GM12878 (cell line): ENCODE data around the gene WDFY4.

Source experiments
- EGR1 ChIP-seq, 2 experiments: IDR thresholded peaks; 1 replicate in 1 of 2; 2 replicates in 1 of 2; pipeline ENCODE4 v1.6.1; 2011 to 2012; ENCODE audit warnings: low read depth in 2 of 2, low read length in 2 of 2, borderline replicate concordance in 1 of 2, mild to moderate bottlenecking in 1 of 2, moderate library complexity in 1 of 2
- EZH2 ChIP-seq: IDR thresholded peaks from 2 replicates; pipeline ENCODE4 v1.6.1; 2012; ENCODE audit warnings: low read depth, mild to moderate bottlenecking, control low read depth, inconsistent platforms, low read length, borderline replicate concordance; ENCODE audit not compliant: control insufficient read depth
- FOXM1 ChIP-seq: IDR thresholded peaks from 2 replicates; pipeline ENCODE4 v1.6.1; 2012; ENCODE audit warnings: low read depth, mild to moderate bottlenecking, inconsistent platforms, low read length, moderate library complexity
- GATAD2B ChIP-seq: fragments of 450-650 bp; conservative IDR thresholded peaks from 2 replicates; pipeline ENCODE4 v1.6.1; 2017; ENCODE audit warnings: low read depth, mild to moderate bottlenecking, moderate library complexity
- LARP7 ChIP-seq: fragments of 450-650 bp; IDR thresholded peaks from 2 replicates; pipeline ENCODE4 v1.6.1; 2017; ENCODE audit warnings: mild to moderate bottlenecking
- MTA2 ChIP-seq: fragments of 450-650 bp; IDR thresholded peaks from 2 replicates; pipeline ENCODE4 v1.6.1; 2016; ENCODE audit warnings: low read depth, mild to moderate bottlenecking, moderate library complexity
- POLR2A ChIP-seq: IDR thresholded peaks from 2 replicates; pipeline ENCODE4 v1.6.1; 2011; ENCODE audit warnings: low read depth, mild to moderate bottlenecking, low read length
- SPI1 ChIP-seq: IDR thresholded peaks from 2 replicates; pipeline ENCODE4 v1.6.1; 2011; ENCODE audit warnings: low read depth, mild to moderate bottlenecking, low read length, moderate library complexity, borderline replicate concordance; ENCODE audit not compliant: insufficient read depth
- TAF1 ChIP-seq: IDR thresholded peaks from 2 replicates; pipeline ENCODE4 v1.6.1; 2011; ENCODE audit warnings: mild to moderate bottlenecking, low read depth, low read length, borderline replicate concordance
- ZBED1 ChIP-seq: IDR thresholded peaks from 2 replicates; pipeline ENCODE4 v1.6.1; 2016; ENCODE audit warnings: borderline replicate concordance
- ZZZ3 ChIP-seq: IDR thresholded peaks from 2 replicates; pipeline ENCODE4 v1.6.1; 2011; ENCODE audit warnings: low read depth; ENCODE audit not compliant: control insufficient read depth, insufficient read length
- TF ChIP-seq, protein P1 (sequence below), 3 experiments: IDR thresholded peaks in 2 of 3; conservative IDR thresholded peaks in 1 of 3; 2 replicates each; pipeline ENCODE4 v1.5.1; 2011; ENCODE audit warnings: low read depth in 3 of 3, low read length in 3 of 3, mild to moderate bottlenecking in 3 of 3, control low read depth in 2 of 3, moderate library complexity in 2 of 3, inconsistent platforms in 1 of 3, mixed read lengths in 1 of 3; ENCODE audit not compliant: control insufficient read depth in 2 of 3, insufficient read depth in 1 of 3; ENCODE audit errors: extremely low read depth in 1 of 3

DNA sequence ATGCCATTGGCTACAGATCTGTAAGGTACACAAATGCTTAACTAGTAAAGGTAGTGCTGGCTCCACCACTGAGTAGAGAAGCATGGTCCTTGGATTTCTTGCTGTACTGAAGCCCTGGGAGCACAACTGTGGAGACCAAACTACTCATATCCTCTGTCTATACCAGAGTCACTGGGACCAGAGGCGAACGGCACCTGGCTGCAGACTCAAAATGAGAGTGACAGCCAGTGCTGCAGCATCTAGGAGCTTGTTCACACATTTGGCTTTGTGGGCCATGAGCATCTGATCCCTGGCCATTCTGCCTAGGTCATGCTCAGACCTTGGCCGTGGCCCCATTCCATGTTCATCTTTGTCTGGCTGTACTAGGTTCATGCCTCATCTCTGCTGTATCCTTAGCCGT, 223.1 kb downstream of the WDFY4 start:
- TF ChIP-seq ZZZ3: no peak
- TF ChIP-seq, protein P1, sequence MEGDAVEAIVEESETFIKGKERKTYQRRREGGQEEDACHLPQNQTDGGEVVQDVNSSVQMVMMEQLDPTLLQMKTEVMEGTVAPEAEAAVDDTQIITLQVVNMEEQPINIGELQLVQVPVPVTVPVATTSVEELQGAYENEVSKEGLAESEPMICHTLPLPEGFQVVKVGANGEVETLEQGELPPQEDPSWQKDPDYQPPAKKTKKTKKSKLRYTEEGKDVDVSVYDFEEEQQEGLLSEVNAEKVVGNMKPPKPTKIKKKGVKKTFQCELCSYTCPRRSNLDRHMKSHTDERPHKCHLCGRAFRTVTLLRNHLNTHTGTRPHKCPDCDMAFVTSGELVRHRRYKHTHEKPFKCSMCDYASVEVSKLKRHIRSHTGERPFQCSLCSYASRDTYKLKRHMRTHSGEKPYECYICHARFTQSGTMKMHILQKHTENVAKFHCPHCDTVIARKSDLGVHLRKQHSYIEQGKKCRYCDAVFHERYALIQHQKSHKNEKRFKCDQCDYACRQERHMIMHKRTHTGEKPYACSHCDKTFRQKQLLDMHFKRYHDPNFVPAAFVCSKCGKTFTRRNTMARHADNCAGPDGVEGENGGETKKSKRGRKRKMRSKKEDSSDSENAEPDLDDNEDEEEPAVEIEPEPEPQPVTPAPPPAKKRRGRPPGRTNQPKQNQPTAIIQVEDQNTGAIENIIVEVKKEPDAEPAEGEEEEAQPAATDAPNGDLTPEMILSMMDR (IDR thresholded peaks at IDR 0.05 in 2 of 3, conservative IDR thresholded peaks at IDR 0.05 in 1 of 3; ENCODE audit: control insufficient read depth in 2 of 3, extremely low read depth in 1 of 3, insufficient read depth in 1 of 3, low read depth in 3 of 3, low read length in 3 of 3): no peak
- TF ChIP-seq MTA2: no peak
- TF ChIP-seq GATAD2B: no peak
- TF ChIP-seq FOXM1: no peak
- TF ChIP-seq EZH2: no peak
- TF ChIP-seq ZBED1: no peak
- TF ChIP-seq EGR1 (IDR thresholded peaks at IDR 0.05; ENCODE audit: borderline replicate concordance in 1 of 2, low read depth in 2 of 2, low read length in 2 of 2): no peak
- TF ChIP-seq LARP7: no peak
- no peak for TF ChIP-seq POLR2A
- TF ChIP-seq TAF1: no peak
- TF ChIP-seq SPI1: no peak
